Esophagus squamous epithelium (tissue), 5 donors: Measurements from ENCODE around the gene YIF1A. TPM values are rescaled to one million over a fixed set of nuclear protein-coding genes. Genes with fewer than 3 reads are reported as not detected.
"Not testable (repeated sequence)": the region's sequence is repeated elsewhere in the genome, so short reads cannot be mapped to it uniquely, and the experiment has no call there.

Experiments used
- DNase-seq: peaks from one replicate; lab custom pipeline; 2025; lab: John Stamatoyannopoulos, UW
- H3K27ac ChIP-seq, 4 donors: fragments of 200-600 bp; sonication (generic); one replicate each; pipeline ENCODE4 v1.5.1; 2016 to 2019; ENCODE audit warnings: mild to moderate bottlenecking in 1 of 4
- H3K27me3 ChIP-seq, 4 donors: fragments of 200-600 bp; sonication (generic); 1 replicate in 3 of 4; 2 replicates in 1 of 4; pipeline versions ENCODE4 v1.5.1 to v1.6.0; 2017 to 2021; ENCODE audit warnings: antibody characterized with exemption in 1 of 4
- H3K36me3 ChIP-seq, 3 donors: fragments of 200-600 bp; sonication (generic); one replicate each; pipeline ENCODE4 v1.5.1; 2016 to 2019
- H3K4me1 ChIP-seq, 3 donors: fragments of 200-600 bp; sonication (generic); one replicate each; pipeline ENCODE4 v1.5.1; 2017 to 2019
- H3K4me3 ChIP-seq, 4 donors: fragments of 200-600 bp; sonication (generic); 1 replicate in 3 of 4; 2 replicates in 1 of 4; pipeline ENCODE4 v1.5.1; 2016 to 2019; ENCODE audit warnings: mild to moderate bottlenecking in 2 of 4, moderate library complexity in 1 of 4
- H3K9me3 ChIP-seq, 3 donors: fragments of 200-600 bp; sonication (generic); one replicate each; pipeline ENCODE4 v1.5.1; 2016 to 2019
- POLR2A ChIP-seq, 4 donors: fragments of 450-650 bp; IDR thresholded peaks; one replicate each; pipeline ENCODE4 v1.6.1; 2017; ENCODE audit warnings: antibody characterized with exemption in 4 of 4, mild to moderate bottlenecking in 4 of 4, moderate library complexity in 3 of 4
- WGBS, 2 donors: methylation state at CpG; one replicate each; pipeline ENCODE4 v1.1.5; 2018; 5-methylcytosine and 5-hydroxymethylcytosine counted together
- intact Hi-C: fragments of 100-400 bp; cut with DNase I; formaldehyde crosslinking; loops from one replicate; pipeline ENCODE4 v1.15.0; 2022
- total RNA-seq, 4 donors: library from RNA; depleted of rRNA; stranded (reverse); fragments of >200 nt; gene quantifications; one replicate each; pipeline ENCODE4 v1.1.0, GENCODE V29; 2016
- TF ChIP-seq, protein P1 (sequence below), 6 experiments: fragments of 450-650 bp in 4 of 6; fragments of 200-600 bp in 2 of 6; sonication (generic) in 2 of 6; IDR thresholded peaks; one replicate each; pipeline ENCODE4 v1.5.1; 2016 to 2019; ENCODE audit warnings: antibody characterized with exemption in 6 of 6, mild to moderate bottlenecking in 4 of 6, moderate library complexity in 4 of 6
- donor health status: DM: yes; HTN: yes; CAD: no.

The YIF1A gene
- total RNA-seq, 4 donors from 2014 or later = 51.9 to 71.9 (median 63.8) TPM

GRCh38 chr11:66258473-66258893 lies 30.5 kb downstream of the YIF1A start:
- DNase-seq = no peak
- H3K4me1 ChIP-seq = peaks cover 7 to 27% (median 14%) of the 10 kb centered on the region in 3 donors
- H3K27ac ChIP-seq = peak overlapping the region; percentile 70 to 86 (median 85)
- intact Hi-C loops = no loop called here
- peak overlapping the region; percentile 73 to 98 (median 93) for H3K4me3 ChIP-seq
- no peaks in the 10 kb centered on the region for H3K27me3 ChIP-seq
- TF ChIP-seq, protein P1, sequence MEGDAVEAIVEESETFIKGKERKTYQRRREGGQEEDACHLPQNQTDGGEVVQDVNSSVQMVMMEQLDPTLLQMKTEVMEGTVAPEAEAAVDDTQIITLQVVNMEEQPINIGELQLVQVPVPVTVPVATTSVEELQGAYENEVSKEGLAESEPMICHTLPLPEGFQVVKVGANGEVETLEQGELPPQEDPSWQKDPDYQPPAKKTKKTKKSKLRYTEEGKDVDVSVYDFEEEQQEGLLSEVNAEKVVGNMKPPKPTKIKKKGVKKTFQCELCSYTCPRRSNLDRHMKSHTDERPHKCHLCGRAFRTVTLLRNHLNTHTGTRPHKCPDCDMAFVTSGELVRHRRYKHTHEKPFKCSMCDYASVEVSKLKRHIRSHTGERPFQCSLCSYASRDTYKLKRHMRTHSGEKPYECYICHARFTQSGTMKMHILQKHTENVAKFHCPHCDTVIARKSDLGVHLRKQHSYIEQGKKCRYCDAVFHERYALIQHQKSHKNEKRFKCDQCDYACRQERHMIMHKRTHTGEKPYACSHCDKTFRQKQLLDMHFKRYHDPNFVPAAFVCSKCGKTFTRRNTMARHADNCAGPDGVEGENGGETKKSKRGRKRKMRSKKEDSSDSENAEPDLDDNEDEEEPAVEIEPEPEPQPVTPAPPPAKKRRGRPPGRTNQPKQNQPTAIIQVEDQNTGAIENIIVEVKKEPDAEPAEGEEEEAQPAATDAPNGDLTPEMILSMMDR (IDR thresholded peaks at IDR 0.05) = no peak
- no peak for TF ChIP-seq POLR2A (IDR thresholded peaks at IDR 0.05)
- peaks cover 0 to 43% (median 11%) of the 10 kb centered on the region in 3 donors for H3K36me3 ChIP-seq
- no peaks in the 10 kb centered on the region for H3K9me3 ChIP-seq
- 8 to 42% methylated on average over 2 to 10 of the region's 28 CpGs for WGBS, 2 donors

DNA sequence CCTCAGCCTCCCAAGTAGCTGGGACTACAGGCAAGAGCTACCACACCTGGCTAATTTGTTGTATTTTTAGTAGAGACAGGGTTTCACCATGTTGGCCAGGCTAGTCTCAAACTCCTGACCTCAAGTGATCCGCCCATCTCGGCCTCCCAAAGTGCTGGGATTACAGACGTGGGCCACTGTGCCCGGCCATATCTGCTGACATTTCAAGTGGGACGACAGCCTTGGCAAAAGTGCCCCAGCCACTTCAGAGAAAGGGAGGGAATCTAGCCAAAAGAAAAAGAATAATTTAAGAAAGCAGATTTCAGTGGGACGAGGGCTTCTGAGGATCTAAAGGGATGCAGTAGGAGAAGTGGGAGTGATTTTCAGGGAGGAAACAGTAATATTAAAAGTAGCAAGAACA lies 35.9 kb downstream of the YIF1A start:
- intact Hi-C loops, H3K27me3 ChIP-seq, DNase-seq, H3K4me3 ChIP-seq, H3K27ac ChIP-seq, H3K9me3 ChIP-seq: not testable (repeated sequence)
- peaks cover 0 to 22% (median 0%) of the 10 kb centered on the region in 3 donors for H3K36me3 ChIP-seq
- 38 to 84% methylated on average over 3 to 6 of the region's 6 CpGs for WGBS, 2 donors
- peaks cover 0 to 14% (median 7%) of the 10 kb centered on the region in 3 donors for H3K4me1 ChIP-seq

DNA sequence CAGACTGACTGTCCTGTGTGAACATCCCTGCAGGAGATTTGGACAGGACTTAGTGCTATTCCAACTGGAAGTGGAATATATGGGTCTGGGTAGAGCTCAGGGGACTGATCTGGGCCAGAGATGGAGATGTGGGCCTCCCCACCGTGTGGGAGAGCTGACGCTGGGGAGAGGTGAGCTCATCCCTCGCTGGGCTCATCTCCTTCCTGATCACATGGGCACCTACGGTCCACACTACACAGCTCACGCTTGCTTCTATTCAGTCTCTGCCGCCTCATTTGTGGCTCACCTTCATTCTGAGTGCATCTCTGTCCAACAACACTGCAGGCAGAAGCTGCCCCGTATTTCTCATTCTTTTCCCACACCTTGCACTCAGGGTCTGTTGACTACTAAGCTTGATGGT lies 37.1 kb downstream of the YIF1A start:
- no peak overlapping the region for H3K27ac ChIP-seq
- peaks cover 0 to 34% (median 0%) of the 10 kb centered on the region in 3 donors for H3K36me3 ChIP-seq
- DNase-seq = no peak
- TF ChIP-seq POLR2A (IDR thresholded peaks at IDR 0.05) = no peak
- TF ChIP-seq, protein P1 (IDR thresholded peaks at IDR 0.05) = no peak
- WGBS, 2 donors = 69 to 74% methylated on average over 7 of the region's 7 CpGs
- H3K27me3 ChIP-seq = no peaks in the 10 kb centered on the region
- intact Hi-C loops = no loop called here
- no peaks in the 10 kb centered on the region for H3K9me3 ChIP-seq
- peaks cover 0 to 6% (median 4%) of the 10 kb centered on the region in 3 donors for H3K4me1 ChIP-seq
- no peak overlapping the region for H3K4me3 ChIP-seq

- Histone ChIP-seq H3K4me3 (no peak overlapping the region), H3K27ac (no peak overlapping the region), H3K9me3 (no peaks in the 10 kb centered on the region), H3K27me3 (no peaks in the 10 kb centered on the region), H3K4me1 (no peaks in the 10 kb centered on the region), H3K36me3 (peaks cover 0 to 63% (median 6%) of the 10 kb centered on the region in 3 donors)
- no peak for DNase-seq
- WGBS, 2 donors = 79 to 82% methylated on average over 3 to 5 of the region's 6 CpGs
- TF ChIP-seq, protein P1 (IDR thresholded peaks at IDR 0.05) = no peak
- TF ChIP-seq POLR2A (IDR thresholded peaks at IDR 0.05) = no peak
- intact Hi-C loops = no loop called here
Observed at GRCh38 chr11:66248903-66249302, 40.0 kb downstream of the YIF1A start.

- no peak for DNase-seq
- H3K27me3 ChIP-seq = no peaks in the 10 kb centered on the region
- no peak overlapping the region for H3K4me3 ChIP-seq
- TF ChIP-seq, protein P1 (IDR thresholded peaks at IDR 0.05) = no peak
- TF ChIP-seq POLR2A (IDR thresholded peaks at IDR 0.05) = no peak
- intact Hi-C loops = no loop called here
- 90 to 92% methylated on average over 3 of the region's 3 CpGs for WGBS, 2 donors
- H3K9me3 ChIP-seq = no peaks in the 10 kb centered on the region
- no peak overlapping the region for H3K27ac ChIP-seq
- H3K4me1 ChIP-seq = no peaks in the 10 kb centered on the region
- H3K36me3 ChIP-seq = peaks cover 0 to 74% (median 9%) of the 10 kb centered on the region in 3 donors
Observed at GRCh38 chr11:66247801-66248200, 41.1 kb downstream of the YIF1A start.

DNA sequence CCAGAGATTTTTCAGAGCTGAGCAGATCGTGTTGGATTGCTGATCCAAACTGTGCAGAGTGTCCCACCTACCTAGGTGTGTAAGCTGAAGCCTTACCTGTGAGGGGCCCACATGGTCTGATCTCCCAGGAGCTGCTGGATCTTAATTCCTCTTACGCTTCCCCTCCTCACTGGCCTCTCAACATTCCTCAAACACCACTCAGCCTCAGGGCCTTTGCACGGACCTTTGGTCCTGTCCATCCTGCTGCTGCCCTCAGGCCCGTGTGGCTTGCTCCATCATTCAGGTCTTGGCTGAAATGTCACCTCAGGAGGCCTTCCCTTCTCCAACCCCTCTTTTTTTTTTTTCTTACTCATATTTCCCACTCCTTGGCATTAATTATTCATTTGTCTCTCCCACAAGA lies 41.6 kb downstream of the YIF1A start:
- 76 to 93% methylated on average over 4 of the region's 4 CpGs for WGBS, 2 donors
- no peak overlapping the region for H3K27ac ChIP-seq
- TF ChIP-seq, protein P1 (IDR thresholded peaks at IDR 0.05) = no peak
- TF ChIP-seq POLR2A (IDR thresholded peaks at IDR 0.05) = no peak
- no peaks in the 10 kb centered on the region for H3K9me3 ChIP-seq
- H3K36me3 ChIP-seq = peaks cover 2 to 79% (median 9%) of the 10 kb centered on the region in 3 donors
- no peaks in the 10 kb centered on the region for H3K4me1 ChIP-seq
- intact Hi-C loops = no loop called here
- H3K4me3 ChIP-seq = no peak overlapping the region
- no peak for DNase-seq
- no peaks in the 10 kb centered on the region for H3K27me3 ChIP-seq
